GM19438 (cell line): ENCODE measurements around the gene BCAT1.
"Not testable (repeated sequence)": the region's sequence is repeated elsewhere in the genome, so short reads cannot be mapped to it uniquely, and the experiment has no call there.

ENCODE experiments used
- ATAC-seq: cut with Tn5 transposase; IDR thresholded peaks from one replicate; pipeline ENCODE4 v1.9.1; 2021; ENCODE audit warnings: low read depth; ENCODE audit not compliant: unreplicated experiment

BCAT1 gene

DNA sequence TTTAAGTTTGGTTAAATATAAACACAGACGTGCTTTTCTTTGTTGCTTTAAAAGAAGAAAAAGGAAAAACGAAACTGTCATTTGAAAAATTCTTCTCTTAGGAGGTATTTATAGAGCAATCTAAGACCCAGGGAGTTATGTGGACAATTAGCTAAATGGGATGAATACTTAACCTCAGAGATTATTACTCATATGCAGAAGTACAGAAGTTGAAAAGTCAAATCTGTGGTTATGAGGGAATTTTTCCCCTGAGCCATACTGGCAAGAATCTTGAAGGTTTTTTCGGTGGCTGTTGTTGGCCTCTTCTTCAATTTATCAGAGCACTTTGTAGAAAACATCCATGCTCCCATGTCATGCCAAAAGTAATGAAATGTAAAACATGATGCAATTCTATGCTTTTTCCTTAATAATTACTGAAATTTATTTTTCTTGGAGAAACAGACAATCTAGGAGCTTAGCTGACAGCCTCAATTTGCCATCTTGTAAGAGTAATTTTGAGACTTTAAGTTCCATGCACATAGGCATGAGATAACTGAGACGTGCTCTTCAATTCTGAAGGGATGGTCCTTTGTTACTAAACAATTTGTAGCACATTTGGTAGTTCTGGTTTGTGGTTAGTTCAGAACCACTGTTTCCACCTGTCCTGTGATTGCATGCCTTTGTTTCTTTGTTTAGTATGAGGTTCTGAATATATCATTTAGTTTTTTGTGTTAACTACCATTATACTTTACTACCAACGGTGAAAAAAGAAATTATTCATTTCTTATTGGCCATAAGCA, 126.6 kb downstream of the BCAT1 start:
- peak; percentile 71 for ATAC-seq

DNA sequence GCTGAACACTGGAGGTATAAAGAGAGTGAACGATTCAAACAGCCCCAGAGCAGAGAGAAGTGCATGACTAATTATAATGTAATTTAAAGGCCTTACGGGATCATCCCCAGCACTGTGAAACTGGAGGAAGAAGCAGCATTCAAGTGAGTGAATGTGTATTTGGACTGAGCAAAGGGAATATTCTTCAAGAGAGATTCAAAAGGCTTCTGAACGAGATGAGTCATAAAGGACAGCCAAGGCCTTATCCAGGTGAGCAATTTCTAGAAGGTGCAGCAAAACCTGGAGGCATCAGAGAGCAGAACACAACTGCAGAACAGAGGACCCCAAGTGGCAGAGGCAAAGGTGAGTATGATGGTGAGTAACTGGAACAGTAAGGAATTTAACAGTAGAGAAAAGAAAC, 127.2 kb downstream of the BCAT1 start:
- ATAC-seq: peak; percentile 40

DNA sequence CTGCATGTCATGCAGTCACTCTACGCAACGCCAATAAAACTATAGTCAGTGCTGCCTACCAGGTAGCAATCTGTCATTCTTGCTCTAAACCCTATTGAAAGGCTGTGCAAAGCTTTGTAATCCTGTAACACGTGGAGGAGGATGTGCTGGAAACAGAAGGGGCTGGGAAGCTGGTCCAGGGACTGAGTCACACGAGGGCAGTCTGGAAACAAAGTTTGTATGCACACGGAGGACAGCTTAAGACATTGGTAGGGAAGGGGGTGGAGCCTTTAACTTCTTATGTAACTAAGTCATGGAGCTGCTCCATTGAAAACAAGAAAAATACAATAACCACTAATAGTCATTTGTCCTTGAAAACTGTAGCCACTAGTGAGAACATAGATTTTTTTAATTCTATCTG, 128.0 kb downstream of the BCAT1 start:
- no peak for ATAC-seq

DNA sequence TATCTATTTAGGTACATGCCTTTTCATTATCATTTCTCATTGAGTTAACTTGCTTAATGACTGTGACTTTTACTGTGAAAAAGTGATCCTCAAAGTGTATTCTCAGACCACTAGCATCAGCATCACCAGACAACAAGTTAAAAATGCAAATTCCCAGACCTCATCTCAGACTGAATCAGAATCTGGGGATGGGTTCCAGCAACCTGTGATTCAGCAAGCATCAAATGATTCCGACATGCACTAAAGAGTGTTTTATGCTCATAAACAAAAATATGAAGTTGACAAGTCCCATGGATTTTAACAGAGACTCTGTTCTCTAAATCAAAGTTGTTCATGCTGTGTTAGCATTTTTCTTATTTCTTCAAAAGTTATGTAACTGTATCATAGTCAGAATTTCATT, 130.6 kb downstream of the BCAT1 start:
- ATAC-seq: no peak

DNA sequence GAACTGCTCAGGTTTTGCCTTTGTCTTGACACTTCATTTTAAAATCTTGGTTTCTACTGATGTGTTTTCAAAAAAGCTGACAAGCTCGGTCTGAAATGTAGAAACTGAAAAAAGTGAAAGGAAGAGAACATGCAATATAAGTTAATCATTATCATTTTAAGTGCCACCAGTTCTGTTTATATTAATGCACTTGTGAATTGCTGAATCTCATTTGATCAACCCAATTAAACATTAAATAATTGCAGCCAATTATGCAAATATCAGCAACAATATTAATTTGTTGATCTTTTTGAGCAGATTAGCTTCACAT, 133.8 kb downstream of the BCAT1 start:
- ATAC-seq: peak; percentile 37

DNA sequence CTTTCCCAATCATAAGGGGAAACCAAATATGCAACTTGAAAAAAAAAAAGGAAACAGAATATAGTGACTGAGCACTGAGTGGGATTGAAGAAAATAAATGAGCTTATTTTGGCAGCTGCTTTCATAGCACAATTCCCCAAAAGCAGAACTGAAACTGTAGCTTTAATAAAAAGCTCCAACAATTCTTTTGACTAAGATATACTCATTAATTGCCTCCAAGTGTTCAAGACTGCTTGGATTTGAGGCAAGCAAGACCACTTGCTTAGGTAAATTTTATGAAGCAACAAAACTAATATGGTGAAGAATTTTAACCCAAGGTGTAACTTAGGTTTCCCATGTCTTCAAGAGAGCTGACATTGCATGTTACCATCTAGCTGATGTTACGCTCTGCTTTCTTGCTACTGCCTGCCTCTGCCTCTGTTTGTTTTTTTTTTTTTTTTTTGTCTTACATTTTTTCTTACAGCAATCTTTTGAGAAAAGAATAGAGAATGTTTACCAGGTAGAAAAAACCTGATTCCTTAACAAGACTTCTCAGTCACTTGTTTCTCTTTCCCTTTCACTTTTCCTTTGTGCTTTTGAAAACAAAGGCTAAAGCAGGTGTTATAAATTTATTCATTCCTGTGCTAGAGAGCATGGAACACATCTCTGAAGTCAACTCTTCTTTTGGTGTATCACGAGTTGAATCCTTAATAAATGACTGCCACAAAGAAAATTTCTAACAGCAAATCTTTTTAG, 134.4 kb downstream of the BCAT1 start:
- peak; percentile 85 for ATAC-seq

DNA sequence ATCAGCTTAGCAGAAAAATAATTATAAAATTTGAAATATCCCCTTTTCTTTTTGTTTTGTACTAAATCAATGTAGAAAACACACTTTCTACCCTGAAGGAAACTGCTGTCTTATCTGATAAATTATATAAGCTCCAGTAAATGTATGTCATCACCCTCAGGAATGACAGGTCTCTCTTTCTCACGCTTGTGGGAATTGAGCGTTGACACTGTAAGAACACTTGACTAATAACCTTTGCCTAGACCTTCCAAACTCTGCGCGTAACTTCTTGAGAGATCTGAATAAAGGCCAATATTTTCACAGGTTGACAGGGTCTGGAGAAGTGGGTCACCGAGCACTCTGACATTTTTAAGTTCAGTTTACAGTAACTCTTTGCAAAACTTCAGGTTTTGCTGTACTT, 138.5 kb downstream of the BCAT1 start:
- no peak for ATAC-seq

DNA sequence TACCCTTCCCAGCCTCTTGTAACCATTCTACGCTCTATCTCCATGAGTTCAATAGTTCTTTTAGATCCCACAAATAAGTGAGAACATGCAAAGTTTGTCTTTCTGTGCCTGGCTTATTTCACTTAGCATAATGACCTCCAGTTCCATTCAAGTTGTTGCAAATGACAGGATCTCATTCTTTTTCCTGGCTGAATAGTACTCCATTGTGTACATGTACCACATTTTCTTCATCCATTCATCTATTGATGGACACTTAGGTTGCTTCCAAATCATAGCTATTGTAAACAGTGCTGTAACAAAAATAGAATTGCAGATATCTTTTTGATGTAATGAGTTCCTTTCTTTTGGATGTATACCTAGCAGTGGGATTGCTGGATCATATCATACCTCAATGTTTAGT, 139.6 kb downstream of the BCAT1 start:
- ATAC-seq: not testable (repeated sequence)

DNA sequence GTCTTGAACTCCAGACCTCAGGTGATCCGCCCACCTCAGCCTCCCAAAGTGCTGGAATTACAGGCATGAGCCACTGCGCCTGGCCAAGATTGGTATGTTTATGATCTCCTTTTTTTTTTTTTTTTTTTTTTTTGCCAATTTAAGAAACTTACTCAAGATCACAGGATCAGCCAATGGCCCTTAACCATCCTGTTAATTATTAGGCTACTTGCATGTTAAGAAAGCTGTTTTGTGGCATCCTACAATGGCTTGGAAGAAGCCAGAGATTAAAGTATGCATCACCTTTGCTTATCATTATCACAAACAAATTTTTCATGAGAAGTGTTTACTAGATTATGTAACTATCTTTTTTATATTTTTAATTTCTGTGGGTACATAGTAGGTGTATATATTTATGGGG, 140.2 kb downstream of the BCAT1 start:
- ATAC-seq: no peak

DNA sequence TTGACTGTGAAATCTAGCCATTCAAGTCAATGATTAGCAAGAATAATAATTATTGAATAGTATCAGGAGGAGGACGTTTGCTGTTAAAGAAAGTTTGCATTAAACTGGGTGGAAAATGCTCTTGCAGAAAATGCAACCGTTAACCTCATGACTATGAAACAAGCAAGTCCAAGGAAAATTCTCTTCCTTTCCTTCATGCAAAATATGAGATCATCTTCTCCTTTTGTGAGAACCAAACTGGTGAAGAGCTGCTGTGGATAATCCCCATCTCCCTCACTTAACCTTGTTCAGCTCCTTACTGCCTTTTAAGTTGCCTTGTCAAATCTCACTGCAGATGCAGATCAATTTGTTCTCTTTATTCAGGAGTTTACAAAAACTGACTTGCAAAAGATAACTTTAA, 142.5 kb downstream of the BCAT1 start:
- ATAC-seq: no peak

DNA sequence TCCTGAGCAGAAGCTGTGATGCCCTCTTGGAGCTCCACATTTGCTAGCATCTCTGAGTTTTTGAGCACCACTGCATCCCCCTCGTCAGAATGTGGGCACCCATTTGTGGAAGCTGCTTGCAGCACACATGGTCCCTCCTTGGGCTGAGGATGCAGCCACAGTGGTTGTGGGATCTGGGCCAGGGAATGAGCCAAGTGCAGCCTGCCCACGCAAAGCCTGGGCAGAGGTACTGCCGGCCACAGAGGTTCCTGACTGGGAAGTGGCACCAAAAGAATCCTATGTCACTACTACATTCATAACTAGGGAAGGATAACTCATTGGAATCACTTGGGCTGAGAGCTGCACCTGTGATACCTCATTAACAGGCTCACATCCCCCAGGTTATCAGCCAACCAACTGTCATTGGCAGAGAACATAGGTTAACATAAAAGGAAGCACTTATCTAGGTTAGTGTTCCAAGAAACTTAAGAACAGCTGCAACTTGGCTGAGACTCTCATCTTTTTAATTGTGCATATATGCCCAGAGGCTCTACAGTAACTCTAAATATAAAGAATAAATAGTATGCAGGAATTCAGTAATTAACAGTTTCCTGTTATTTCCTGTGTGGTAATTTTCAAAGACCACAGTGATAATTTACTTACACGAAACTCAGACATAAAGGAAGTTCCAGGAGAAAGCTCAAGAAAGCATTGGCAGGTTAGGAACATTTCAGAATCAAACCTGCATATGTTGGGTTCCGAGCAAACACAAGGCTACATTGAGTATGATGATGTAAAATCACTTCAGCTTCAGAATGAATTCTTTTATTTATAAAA, 145.3 kb downstream of the BCAT1 start:
- ATAC-seq: no peak

DNA sequence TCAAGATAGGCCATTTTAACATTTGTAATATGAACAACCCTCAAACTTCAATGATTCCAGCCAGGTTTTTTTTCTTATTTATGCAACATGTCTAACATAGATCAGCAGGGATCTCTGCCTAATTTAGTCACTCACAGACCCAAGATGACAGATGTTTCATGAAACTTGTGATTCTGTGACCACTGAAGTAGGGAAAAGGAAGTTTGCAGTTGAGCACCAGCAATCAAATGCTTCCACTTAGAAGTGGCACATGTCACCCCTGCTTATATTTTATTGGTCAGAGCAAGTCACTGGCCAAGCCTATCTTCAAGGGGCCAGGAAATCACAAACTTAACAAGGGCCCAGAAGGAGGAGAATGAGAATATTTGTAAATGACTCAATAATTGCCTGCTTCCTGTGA, 150.6 kb downstream of the BCAT1 start:
- ATAC-seq: peak; percentile 89

DNA sequence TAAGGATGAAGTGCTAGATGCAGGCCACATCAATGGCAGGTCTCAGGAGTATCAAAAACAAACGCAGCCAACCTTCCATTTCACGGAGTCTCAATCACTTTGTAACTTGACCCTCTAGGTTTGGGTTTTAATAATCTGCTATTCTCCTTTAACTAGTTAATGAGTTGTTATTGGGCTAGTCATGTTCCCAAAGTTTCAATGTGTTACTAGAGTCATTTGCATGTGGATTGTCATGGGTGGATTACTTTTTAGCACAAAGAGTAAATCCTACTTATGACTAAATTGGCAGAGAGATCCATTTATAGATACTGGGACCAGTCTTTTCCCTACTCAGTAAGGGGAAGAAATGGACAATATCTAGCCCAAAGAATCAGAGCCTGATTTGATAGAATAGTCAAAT, 151.0 kb downstream of the BCAT1 start:
- peak; percentile 38 for ATAC-seq

DNA sequence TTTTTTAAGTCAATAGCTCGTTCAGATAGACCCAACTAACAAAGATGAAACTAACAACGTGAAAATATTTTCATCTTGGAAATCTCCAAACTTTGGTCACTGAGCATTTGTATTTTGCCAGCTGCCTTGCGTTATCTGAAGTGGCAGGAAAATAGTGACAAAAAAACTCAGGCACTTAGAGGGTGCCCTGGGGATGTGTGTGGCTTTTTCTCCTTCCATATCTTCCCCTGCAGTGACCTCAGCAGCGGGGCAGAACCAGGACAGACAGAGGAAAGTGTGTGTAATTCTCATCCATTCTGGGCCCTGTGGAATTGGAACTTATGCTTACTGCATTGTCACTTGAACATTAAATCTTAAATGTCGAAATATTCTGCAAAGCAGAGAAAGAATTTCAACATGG, 152.0 kb downstream of the BCAT1 start:
- no peak for ATAC-seq

DNA sequence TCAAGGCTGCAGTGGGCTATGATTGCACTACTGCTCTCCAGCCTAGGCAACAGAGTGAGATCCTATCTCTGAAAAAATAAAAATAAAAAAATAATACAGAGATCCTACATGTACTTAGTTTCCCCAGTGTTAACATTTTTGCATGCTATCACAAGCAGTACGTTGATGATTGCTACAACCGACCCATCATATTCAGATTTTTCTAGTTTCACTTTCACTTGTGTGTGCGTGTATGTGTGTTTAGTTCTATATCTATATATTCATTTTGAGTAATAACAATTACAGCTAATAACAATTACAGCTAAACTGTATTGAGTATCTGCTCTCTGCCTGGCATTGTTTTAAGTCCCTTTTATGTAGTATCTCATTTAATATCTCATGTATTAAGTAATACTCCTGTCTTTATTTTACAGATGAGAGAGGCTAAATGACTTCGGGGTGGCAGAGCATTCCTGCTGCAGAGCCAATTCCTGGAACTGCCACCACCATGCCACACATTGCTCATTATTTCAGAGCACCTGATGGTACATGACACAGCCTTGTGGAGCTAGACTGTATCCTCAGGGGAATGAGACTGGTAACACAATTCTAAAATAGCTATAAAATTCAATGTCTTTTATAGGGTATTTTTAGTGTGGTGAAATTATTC, 153.1 kb downstream of the BCAT1 start:
- ATAC-seq: no peak

DNA sequence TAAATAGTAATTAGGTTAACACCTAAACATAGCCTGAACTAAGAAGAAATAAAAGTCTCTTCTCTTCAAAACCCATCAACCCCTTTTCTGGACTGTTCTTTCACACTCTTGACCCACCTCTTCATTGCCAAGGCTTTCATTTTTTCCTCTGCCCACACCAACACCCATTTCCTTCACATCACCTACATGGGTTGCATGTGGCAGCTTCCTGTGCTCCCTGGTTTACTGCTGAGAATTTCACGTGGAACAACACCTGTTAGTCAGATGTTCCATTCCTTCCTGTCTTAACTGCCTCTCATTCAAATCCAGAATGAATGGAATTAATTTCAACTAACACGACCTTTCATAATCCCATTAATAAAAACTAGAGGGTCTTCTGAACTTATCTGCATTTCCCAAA, 157.3 kb downstream of the BCAT1 start:
- ATAC-seq: no peak

DNA sequence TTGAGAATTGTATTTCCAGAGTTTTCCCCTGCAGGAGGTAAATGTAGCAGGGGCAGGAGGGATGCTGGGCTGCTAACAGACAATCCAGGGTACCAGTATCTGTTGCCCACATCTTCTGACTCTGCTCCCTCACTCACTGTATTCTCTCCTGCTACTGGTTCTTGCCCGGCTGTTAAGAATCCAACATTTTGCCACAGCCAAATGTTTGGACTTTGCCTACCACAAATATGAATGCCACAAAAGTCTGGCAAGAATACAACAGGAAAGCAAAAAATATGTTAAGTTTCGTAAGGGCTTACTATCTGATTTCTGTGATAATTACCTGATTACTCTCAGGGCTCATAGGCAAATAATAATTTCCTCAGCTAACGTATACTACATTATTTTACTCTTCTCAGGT, 160.0 kb downstream of the BCAT1 start:
- no peak for ATAC-seq

DNA sequence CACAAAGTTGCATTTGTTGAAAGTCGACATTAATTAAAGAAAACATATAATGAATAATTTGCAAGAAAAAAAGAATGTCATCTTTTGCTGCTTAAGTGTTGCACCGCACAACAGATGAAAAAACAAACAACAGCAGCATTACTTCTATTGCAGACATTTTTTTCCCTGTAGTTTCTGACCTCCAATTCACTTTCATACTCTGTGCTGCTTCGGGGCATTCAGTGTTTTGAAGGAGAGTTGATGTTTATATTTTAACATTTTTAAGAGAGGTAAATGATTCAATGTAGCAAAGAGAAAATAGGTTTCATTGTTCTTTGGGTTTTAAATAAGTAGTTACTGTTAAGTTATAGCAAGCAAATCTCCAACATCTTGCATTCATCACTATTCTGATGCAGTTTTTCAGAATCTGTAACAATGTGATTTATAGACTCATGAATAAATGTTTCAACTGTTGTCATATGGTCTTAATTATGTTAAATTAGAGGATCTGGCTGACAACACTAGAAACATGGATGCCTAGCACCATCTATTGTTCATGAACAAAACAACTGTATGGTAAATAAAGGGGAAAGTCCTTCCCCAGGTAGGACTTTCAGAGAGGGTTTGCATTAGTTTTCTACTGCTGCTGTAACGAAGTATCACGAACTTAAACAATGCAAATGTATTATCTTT, 168.1 kb downstream of the BCAT1 start:
- ATAC-seq: no peak

DNA sequence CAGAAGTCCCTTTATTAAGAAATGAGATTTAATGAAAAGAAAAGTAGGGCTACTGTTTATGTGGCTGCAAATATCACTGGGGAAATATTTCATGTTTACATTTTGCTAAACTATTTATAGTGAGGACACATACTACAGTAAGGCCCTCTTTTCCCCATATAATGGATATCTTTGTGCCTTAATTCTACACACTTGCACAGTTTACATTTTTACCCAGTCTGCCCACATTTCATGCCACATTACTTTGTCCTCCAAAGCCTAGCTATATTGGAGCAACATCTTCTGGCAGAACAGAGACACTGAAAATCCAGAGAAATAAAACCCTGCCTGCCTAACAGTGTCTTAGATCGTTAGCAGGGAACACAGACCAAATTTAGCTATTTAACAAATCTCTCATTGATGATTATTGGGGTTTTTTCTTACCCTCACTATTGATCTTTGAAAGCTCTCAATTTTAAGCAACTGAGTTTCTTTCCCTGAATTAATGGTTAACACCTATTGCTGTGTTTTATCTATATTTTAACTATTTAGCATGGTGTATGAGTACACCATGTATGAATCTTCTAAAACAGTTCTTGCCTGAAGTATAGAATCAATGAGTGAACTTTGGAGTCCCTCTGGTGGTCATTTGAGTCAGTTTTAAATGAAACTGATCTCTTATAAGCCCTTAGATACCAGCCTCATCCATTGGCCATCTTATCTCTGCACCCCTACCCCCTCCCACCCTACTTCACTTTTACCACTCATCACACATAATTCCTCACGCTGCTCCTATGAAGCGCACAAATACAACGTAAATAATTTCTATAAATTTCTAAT, 170.2 kb downstream of the BCAT1 start:
- ATAC-seq: no peak

DNA sequence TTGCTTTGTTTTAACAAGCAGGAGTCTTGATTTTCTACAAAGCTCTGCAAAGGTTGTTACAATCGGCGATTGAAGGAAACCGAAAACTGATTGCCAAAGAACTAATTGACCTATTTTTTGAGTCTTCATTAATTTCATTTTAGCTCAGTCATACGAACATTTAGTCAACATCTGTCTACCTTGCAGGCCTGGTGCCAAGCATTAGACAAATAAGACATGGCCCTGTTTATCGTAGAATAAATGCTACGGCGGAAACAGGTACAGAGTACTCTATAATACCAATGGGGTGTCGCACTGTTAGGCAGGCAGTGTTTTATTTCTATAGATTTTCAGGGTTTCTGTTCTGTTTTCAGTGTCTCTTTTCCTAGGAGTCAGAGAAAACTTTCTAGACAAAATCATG, 171.5 kb downstream of the BCAT1 start:
- ATAC-seq: no peak
